NCI-H2029 (cell line): ENCODE results near the gene TMEM150C.
"Not testable (repeated sequence)": the region's sequence is repeated elsewhere in the genome, so short reads cannot be mapped to it uniquely, and the experiment has no call there.

ENCODE experiments used
- DNase-seq: peaks from one replicate; lab custom pipeline; 2025; lab: John Stamatoyannopoulos, UW

Gene TMEM150C

DNA sequence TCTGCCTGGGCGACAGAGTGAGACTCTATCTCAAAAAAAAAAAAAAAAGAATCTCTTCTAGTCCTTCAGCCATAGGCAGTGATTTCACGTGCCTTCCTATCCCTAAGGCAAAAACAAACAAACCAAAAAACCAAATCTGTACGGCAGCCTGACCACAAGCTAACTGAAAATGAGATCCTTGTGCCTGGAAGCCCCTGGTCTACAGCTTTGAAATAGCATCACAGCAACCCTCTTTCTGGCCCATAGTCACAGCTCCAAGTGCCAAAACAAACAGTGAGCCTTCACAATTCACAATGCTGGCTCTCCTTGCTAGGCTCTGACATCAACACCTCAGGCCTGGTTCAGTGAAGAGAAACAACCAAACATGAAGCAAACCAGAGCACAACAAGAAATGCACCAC lies 46.1 kb downstream of the TMEM150C start:
- peak; percentile 88 for DNase-seq

DNA sequence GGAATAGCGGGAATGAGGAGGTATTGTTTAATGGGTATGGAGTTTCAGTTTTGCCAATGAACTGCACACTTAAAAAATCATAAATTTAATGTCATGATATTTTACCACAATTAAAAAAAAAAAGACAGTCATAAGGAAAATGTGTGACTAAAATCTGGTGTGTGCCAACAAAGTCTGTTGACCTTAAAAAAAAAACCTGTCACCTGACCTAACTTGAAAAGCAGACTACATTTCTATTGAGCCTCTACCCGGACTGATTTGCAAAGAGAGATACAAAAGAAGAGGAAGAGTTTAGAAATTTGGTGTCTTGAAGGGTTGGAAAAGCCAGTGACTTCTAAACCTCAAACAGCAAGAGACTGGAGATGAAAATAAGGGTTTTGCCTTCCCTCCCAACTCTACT lies 48.4 kb downstream of the TMEM150C start:
- DNase-seq: no peak

DNA sequence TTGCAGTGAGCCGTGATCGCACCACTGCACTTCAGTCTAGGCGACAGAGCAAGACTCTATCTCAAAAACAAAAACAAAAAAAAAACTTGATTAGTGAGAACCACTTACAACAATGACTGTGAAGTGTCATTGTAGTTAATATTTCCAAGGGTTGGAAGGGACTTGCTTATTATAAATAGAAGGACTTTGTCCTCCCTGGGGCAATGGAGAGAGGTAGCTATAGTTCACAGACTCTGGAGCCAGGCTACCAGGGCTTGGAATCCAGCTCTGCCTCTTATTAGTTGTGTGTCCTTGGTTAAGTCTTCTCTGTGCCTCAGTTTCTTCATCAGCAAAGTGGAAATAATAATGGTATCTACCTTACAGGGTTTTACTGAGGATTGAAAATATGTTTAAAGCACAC lies 51.6 kb downstream of the TMEM150C start:
- no peak for DNase-seq

DNA sequence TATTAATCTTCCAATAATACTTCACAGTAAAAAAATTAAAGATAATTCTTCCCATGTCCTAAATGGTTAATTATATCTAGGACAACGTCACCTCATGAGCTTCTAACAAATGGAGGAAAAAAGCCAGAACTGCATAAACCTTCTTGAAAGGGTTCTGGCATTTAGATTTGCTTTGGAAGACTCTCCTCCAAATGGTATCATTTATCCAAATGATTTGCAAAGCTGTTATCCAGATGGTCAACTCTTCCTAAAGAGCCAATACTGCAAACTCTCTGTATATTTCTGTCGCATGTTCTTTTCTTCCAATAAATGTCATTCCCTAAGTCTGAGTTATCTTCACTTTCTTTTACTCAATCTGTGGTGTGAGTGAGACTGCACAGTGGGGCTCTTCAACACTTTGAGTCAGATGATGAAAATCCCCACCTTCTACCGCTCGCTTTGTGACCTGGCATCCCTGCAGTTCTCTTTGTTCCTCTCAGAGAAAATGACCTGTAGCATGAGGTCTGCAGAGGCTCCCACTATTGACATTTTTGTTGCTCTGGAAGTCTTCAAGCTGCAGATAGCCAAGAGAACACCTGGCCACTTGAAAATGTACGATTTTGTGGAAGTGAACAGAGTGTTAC lies 52.9 kb downstream of the TMEM150C start:
- DNase-seq: peak; percentile 14

DNA sequence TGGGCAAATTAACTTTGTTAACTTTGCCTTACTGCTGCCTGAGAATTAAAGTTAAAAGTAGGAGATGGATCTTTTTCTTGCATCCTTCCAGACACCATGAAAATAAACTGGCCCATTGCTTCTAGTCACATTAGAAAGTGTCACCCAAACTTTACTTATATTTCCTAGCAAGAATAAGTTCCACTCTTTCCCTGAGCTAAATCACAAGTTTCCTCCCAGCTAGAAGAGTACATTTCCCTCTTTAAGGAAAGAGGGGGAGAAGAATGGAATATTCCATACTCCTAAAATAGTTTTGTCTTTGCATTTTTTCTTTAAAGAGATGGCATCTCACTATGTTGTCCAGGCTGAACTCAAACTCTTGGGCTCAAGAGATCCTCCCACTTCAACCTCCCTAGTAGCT lies 53.8 kb downstream of the TMEM150C start:
- DNase-seq: no peak

DNA sequence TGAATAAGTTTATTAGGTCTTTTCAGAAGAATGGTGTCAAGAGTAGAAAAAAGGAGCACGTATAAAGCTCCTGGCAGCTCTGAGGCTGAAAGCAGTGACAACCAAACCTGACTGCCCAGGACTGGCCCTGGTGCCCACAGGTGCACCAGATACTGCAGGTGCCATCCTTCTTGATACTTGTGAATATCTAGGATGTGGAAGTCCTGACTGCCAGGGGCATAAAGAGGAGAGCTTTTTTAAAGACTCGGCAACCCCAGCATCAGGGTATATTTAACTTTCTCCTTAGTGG lies 60.7 kb downstream of the TMEM150C start:
- peak; percentile 64 for DNase-seq

DNA sequence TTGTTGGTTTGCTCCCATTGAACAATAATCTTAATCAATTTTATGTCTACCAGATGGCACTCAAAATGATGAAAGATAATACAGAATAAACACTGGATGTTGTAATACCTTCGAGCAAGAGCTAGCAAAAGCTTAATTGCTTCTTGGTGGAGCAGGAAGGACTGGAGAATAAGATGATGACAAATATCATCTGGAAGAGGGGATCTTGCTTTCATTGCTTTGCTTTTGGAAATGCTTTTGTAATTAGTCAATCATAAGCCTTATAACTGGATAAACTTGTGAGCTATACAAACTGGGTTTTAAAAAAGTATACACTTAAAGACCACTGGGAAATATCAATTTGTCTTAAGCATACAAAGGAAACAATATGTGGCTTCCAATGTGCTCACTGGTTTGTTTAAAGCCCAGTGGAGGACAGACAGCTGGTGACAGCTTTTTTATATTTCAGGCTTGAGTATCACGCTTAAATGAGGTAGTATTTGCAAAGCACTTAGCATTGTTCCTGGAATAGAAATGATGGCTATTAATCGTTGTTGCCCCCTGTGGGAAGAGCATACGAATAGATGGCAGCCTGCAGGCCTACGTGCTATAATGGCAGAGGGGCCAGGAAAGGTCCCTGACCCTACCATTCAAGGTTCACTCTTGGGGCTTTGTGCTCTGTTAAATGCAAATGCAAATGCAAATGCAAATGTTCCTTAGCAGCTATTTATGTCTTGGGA lies 61.2 kb downstream of the TMEM150C start:
- peak; percentile 94 for DNase-seq

DNA sequence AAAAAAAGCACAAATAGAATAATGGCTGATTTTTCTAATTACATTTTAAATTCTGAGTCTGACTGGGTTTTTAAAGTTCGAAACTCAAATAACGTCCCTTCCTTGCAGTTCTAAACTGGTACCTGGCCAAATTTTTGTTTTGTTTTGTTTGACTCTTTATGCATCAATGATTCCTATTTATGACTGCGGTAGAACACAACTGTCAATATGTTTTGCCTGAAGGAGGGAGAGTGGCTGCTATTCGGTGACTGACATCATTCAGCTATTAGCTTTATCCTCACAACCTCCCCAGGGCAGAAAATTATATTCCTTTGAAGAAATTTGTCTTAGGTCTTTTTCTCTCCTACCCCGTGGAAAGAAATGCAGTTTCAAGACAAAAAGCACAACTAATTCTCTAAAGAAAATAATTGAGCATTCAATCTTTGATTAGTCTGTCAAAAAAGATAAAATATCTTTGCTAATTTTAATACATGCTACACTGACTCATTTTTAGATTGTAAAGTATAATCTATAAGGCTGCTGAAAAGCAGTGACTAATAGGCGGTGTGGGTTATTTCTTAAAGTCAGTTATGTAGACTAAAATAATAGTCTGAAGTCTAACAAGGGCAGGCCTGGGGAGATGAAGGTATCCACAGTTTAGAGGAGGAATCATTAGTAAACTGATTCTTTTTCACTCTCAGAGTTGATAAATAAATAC lies 61.9 kb downstream of the TMEM150C start:
- DNase-seq: peak; percentile 87

DNA sequence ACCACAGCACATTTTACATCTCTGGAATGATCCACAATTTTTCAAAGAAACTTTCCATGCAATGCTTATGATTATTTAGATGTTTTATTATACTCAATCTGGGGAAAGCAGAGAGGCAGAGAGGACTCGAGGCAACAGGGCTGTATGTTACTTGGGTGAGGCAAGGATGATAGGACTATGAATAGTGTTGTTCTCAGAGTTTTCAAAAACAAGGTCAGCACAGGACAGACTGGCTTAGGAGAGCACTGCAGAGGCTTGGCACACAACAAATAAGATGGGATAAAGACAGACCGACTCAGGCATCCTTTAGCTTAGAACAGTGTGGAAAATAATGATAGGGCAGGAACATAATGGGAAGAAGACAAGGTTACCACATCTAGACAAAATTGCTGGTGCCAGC lies 65.4 kb downstream of the TMEM150C start:
- DNase-seq: no peak

DNA sequence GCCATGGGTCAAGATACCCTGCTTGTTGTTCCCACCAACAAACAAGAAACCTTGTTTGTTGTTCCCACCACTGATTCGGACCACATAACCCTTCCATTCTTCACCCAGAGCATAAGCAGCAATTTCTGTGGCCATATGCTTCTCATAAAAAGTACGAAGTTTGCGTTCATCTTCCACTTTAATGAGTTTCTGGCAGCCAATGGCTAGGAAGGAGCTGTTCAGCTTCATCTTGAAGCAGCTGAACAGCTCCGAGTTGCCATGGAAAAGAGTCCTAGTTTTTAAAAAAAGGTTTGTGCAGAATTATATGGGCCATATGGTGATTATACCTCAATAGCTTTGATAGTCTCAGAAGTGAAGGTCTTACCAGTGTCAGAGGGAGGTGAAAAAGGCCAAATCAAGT lies 66.1 kb downstream of the TMEM150C start:
- no peak for DNase-seq

DNA sequence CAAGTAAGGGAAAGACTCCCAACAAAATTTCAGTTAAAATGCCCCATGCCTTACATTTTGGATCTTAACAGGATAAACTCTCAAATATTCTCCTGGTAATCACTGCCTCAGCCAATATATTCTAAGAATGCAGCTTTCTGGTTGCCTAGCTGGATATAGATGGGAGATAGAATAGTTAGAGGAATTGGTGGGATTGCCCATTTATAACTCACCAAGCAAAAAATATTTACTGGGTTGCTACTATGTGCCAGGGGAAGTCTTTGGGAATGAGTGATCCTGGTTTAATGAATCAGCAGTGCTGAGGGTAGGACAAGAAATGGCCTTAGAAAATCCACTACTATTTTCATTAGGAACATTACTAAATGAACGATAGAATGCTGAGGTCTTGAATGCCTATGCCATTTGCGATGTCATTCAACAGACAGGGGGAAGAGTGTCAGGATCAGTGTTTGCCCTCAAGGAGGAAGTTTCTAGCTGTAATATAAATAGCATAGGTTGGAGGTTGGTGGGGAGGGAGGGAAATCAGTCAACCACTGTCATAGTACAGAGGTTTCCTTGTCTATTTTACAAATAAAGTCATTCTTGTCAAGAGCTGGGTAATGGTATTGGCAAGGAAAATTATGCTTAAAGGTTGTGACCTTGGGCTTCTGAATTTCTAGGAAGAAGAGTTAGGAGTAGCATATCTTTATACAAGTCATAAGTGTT lies 67.9 kb downstream of the TMEM150C start:
- DNase-seq: no peak

DNA sequence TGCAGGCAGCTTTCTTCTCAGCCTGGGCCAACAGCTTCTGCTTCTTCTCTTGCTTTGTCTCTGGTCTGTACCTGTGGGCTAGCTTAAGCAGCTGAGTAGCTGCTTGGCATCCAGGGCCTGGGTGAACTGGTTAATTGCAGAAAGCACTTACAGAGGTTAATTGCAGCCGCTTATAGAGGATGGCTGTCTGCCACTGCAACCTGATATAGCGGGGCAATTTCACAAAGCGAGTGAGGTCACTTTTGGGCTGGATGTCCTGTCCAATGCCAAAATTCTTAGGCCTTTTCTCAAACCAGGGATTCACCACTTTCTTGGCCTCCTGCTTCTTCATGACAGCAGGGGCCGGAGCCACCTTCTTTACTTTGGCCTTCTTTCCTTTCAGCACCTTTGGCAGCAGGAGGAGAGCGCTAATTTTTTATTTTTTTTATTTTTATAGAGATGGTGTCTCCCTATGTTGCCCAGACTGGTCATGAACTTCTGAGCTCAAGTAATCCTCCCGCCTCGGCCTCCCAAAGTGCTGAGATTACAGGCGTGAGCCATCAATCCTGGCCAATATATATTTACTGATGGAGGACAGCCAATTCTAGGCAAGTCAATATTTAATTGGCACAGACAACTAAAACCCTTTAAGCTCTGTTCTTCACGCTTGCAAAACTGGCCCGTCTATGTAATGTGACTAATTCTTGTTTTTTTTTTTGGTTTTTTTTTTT lies 70.4 kb downstream of the TMEM150C start:
- DNase-seq: peak; percentile 93

DNA sequence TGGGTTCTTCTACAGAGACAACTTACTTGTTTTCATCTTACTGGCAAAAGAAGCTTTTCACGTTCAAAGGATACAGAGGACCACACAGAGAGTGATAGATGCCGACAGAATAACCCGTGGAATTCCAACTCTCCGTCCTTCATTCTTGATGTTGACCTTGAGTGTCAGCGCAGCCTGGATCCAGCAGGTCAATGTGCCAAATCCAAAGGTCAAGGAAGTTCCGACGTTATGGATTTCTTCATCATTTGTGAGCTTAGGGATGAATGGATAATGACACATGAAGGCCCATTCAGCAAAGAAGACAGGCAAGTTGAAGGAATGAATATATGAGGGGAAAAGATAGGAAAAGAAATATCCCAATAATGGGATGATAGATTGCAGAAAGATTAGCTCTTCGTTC lies 71.8 kb downstream of the TMEM150C start:
- no peak for DNase-seq

DNA sequence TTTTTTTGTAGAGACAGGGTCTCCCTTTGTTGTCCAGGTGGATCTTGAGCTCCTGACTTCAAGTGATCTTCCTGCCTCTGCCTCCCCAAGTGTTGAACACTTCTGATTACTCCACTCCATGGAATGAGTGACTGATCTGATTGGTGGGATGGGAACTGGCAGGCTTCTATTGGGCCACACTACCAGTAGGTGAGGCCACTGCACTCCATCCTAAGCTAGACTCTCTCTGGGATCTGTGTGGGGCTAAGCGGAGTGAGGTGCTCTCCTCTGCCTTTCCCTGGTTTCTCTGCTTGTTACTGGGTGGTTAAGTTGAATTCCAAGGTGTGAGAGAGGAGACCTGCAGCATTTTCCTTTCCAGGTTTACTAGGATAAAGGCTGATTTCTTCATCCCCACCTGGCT lies 72.7 kb downstream of the TMEM150C start:
- no peak for DNase-seq

DNA sequence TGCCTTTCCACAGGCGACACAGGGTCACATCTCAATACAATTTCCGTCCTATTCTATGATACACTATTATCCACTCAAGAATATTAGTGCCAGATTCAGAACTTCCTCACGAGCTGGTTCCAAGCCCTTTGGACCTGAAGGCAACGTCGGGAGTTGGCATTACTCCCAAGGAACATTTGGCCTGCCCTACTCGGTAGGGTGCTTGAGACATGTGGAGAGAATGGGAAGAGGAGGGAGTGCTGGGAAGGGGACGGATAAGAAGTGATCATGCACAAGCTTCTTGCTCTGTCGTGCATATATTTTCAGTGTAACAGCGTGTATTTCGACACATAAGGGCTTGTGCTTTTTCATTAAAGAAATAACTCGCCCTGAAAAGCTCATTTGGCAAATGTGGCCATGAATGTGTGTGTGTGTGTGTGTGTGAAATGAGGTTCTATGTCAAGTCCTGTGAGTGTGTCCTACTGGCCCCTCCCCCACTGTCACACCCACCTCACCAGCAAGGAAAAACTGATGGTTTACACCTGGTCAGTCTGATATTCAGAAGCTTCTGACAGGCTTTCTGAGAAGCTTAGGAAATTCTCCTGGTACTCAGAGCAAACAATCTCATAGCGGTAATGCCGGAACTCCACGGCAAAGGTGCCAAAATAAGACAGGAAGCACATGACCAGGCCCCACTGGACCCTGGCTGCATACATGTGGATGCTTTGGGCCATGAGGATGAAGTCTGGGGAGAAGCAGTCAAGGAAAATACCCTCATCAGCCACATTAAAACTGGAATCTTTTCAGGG lies 76.6 kb downstream of the TMEM150C start:
- DNase-seq: no peak

DNA sequence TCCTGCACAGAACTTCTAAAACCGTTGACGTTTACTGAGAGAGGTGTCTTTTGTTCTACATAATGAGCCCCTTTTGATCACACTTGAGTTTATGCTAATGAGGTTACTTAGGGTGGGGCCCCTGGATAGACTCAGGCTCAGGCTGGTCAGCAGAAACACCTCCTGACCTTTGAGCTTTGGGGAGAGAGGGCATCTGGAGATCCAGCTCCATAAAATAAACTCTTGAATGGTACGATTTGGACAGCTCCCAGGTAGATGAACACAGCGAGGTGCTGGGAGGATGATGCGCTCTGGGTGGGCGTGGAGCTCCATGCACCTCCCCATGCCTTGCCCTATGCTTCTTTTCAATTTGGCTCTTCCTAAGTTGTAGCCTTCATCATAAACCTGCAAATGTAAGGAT lies 79.4 kb downstream of the TMEM150C start:
- no peak for DNase-seq

DNA sequence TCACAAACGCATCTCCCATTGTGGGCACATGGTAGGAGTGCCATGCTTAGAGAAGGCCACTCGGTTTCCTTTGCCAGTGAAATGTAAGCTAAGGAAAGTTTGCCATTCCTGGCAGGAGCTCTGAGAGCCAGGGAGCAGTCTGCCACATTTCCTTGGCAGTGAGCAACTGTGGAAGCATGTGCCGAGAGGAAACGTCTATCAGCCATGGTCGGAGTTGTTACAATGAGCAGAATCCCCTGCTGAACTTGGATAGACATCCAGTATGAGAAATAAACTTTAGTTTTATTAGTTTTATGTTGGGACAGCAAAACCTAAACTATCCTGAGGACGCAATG lies 80.3 kb downstream of the TMEM150C start:
- no peak for DNase-seq

DNA sequence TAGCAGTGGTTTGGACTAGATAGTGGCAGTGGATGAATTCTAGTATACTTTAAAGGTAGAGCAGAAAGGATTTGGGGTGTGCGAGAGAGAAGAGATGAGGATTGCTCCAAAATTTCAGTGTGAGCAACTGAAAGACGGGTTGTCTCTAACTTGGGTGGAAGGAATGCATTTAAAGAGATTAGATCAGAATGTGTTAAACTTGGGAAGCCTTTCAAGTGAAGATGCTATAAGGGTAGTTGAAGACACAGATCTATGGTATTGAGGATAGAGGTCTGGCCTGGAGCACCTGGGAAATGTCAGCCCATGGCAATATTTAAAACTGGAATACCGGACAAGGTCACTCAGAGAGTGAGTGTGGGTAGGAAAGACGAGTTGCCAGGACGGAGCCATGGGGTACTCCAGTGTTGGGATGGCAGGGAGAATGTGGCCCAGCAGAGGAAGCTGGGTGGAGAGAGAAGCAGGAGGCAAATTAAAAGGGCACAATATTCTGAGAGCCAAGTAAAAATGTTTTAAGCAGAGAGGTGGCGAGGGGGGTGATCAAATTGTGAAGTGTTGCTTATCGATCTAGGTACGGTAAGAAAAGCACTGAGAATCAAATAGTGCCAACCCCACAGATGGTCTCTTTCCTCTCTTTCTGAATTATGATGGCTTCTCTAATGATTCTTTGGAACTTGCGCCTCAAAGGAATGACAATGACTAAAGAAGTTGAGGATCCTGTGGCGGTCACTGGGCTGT lies 80.8 kb downstream of the TMEM150C start:
- DNase-seq: no peak

DNA sequence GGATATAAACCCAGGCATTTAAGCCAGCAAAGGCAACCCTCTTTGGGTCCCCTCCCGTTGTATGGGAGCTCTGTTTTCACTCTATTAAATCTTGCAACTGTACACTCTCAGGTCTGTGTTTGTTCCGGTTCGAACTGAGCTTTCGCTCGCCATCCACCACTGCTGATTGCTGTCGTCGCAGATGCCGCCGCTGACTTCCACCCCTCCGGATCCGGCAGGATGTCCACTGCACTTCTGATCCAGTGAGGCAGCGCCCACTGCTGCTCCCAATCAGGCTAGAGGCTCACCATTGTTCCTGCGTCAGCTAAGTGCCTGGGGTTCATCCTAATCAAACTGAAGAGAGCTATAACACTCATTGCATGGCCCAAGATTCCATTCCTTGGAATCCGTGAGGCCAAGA lies 82.2 kb downstream of the TMEM150C start:
- DNase-seq: no peak

DNA sequence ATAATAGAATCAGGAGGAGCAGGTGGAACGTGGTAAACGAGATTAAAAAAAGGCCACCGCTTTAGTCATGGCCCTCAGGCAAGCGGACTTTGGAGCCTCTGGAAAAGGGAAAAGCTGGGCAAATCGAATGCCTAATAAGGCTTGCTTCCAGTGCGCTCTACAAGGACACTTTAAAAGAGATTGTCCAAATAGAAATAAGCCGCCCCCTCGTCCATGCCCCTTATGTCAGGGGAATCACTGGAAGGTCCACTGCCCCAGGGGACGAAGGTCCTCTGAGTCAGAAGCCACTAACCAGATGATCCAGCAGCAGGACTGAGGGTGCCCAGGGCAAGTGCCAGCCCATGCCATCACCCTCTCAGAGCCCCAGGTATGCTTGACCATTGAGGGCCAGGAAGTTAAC lies 84.3 kb downstream of the TMEM150C start:
- not testable (repeated sequence) for DNase-seq

DNA sequence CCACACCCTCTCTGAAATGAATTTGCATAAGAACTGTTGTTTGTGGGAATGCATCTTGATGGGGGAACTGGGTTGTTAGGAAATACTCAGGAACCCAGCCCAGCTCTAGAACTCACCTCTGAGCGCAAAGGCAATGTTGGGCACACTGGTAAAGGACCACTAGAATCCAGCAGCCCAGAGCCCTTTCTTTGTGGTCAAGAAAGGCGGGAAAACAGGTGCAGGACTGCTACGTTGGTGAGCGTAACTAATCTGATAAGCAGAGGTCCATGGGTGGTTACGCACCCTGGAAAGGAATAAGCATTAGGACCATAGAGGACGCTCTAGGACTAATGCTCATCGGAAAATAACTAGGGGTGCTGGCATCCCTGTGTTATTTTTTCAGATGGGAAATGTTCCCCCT lies 85.9 kb downstream of the TMEM150C start:
- DNase-seq: not testable (repeated sequence)
